Measurements from ENCODE around the gene TREM1. TPM values are rescaled to one million over a fixed set of nuclear protein-coding genes. Genes with fewer than 3 reads are reported as not detected.

TREM1 gene
- total RNA-seq, 1 experiment from 2014 or later = not detected

DNA sequence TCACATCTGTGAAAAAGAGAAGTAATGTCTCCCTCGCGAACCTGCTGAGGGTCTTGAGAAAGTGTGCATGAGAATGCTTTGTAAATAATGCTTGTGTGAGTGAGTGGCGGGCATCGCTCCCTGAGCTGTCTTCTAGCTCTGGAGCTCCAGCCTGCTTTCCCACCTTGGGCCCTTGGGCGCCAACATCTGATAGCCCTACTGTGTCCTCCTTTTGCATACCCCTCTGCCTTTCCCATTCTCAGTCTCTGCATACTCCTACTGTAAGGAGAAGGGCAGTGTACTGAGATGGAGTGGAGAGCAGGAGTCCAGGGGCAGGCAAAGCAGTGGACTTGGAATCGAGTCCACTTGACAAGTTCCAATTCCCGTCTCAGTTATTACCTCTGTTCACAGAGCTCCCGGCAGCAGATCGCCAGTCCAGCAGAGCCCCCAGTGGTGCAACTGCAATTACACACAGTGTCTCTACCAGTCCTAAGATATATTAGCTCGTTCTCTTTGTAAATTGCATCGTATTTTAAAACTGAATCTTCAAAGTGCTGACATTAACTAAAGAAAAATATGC is 48.1 kb upstream of the TREM1 start:
- no peak overlapping the region for H3K4me2 ChIP-seq
- no peaks in the 10 kb centered on the region for H3F3A ChIP-seq (ENCODE audit: insufficient read depth, low read depth)
- BruUV-seq (replicated peaks) = no TSS peak
- H3K27me3 ChIP-seq (ENCODE audit: insufficient read depth, low read depth) = peaks cover 77% of the 10 kb centered on the region
- ChIA-PET CTCF (interaction anchor here (1.1 kb wide), 1 partner anchor 14 kb away, joined by 4 read pairs; no protein-coding TSS in a partner anchor), POLR2A (ENCODE audit: unreplicated experiment) (no interaction called here)
- H3K4me3 ChIP-seq = no peak overlapping the region
- H3K27ac ChIP-seq = no peak overlapping the region
- no peak for DNase-seq
- H2AFZ ChIP-seq = no peak overlapping the region
- TF ChIP-seq, protein P1, sequence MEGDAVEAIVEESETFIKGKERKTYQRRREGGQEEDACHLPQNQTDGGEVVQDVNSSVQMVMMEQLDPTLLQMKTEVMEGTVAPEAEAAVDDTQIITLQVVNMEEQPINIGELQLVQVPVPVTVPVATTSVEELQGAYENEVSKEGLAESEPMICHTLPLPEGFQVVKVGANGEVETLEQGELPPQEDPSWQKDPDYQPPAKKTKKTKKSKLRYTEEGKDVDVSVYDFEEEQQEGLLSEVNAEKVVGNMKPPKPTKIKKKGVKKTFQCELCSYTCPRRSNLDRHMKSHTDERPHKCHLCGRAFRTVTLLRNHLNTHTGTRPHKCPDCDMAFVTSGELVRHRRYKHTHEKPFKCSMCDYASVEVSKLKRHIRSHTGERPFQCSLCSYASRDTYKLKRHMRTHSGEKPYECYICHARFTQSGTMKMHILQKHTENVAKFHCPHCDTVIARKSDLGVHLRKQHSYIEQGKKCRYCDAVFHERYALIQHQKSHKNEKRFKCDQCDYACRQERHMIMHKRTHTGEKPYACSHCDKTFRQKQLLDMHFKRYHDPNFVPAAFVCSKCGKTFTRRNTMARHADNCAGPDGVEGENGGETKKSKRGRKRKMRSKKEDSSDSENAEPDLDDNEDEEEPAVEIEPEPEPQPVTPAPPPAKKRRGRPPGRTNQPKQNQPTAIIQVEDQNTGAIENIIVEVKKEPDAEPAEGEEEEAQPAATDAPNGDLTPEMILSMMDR (conservative IDR thresholded peaks at IDR 0.05) = 0 out of 2 replicates have a peak, but pooled peaks have one; percentile 13
- TF ChIP-seq EZH2 (IDR thresholded peaks at IDR 0.05; ENCODE audit: low read depth) = no peak
- no peaks in the 10 kb centered on the region for H4K20me1 ChIP-seq (ENCODE audit: insufficient read depth)
- H3K36me3 ChIP-seq (ENCODE audit: low read depth) = no peaks in the 10 kb centered on the region
- H3K4me1 ChIP-seq (replicated peaks; ENCODE audit: insufficient read depth) = no peaks in the 10 kb centered on the region
- no peaks in the 10 kb centered on the region for H3K9me2 ChIP-seq (ENCODE audit: insufficient read depth)
- intact Hi-C loops (cut with micrococcal nuclease; ENCODE audit: unreplicated experiment) = no loop called here
- H3K9me3 ChIP-seq (ENCODE audit: insufficient read depth, low read depth) = no peaks in the 10 kb centered on the region
- no peaks in the 10 kb centered on the region for H3K79me2 ChIP-seq (ENCODE audit: low read depth)

- CTCF ChIA-PET = interaction anchor here (0.5 kb wide), 1 partner anchor 274 kb away, joined by 5 read pairs; no protein-coding TSS in a partner anchor
Measured at GRCh38 chr6:41332842-41333736, 46.6 kb upstream of the TREM1 start.

DNA sequence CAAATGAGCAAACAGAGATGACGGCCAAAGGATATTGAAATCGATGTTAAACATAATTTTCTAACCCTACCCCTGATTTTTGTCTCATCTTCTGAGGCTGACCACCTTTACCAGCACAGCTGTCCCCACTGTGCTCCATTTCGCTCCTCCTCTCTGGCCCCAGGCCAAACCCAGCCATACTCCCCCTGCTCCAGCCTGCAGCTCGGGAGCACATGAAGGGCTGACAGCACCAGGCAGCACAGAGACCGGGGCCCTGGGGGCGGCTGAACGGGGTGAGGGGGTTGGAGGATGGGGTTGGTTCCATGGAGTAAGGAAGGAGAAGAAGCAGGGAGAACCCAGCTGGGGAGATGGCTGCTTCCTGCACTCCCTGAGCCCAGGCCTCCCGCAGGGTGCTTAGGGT is 45.8 kb upstream of the TREM1 start:
- Histone ChIP-seq H3K4me1 (replicated peaks; ENCODE audit: insufficient read depth) (no peaks in the 10 kb centered on the region), H2AFZ (no peak overlapping the region), H3F3A (ENCODE audit: insufficient read depth, low read depth) (no peaks in the 10 kb centered on the region), H3K36me3 (ENCODE audit: low read depth) (no peaks in the 10 kb centered on the region), H3K4me3 (no peak overlapping the region), H3K79me2 (ENCODE audit: low read depth) (no peaks in the 10 kb centered on the region), H4K20me1 (ENCODE audit: insufficient read depth) (no peaks in the 10 kb centered on the region), H3K9me2 (ENCODE audit: insufficient read depth) (no peaks in the 10 kb centered on the region), H3K9me3 (ENCODE audit: insufficient read depth, low read depth) (no peaks in the 10 kb centered on the region), H3K4me2 (no peak overlapping the region), H3K27me3 (ENCODE audit: insufficient read depth, low read depth) (peaks cover 70% of the 10 kb centered on the region), H3K27ac (no peak overlapping the region)
- intact Hi-C loops (cut with micrococcal nuclease; ENCODE audit: unreplicated experiment) = no loop called here
- CTCF ChIA-PET = no interaction called here
- TF ChIP-seq EZH2 (IDR thresholded peaks at IDR 0.05; ENCODE audit: low read depth) = no peak
- TF ChIP-seq, protein P1 (conservative IDR thresholded peaks at IDR 0.05) = no peak
- POLR2A ChIA-PET (ENCODE audit: unreplicated experiment) = no interaction called here
- DNase-seq = no peak
- BruUV-seq (replicated peaks) = no TSS peak

More at GRCh38 chr6:41332842-41333736, 46.6 kb upstream of the TREM1 start:
- H3K79me2 ChIP-seq (ENCODE audit: low read depth) = no peaks in the 10 kb centered on the region
- no peak overlapping the region for H3K27ac ChIP-seq
- POLR2A ChIA-PET (ENCODE audit: unreplicated experiment) = no interaction called here
- TF ChIP-seq, protein P1 (conservative IDR thresholded peaks at IDR 0.05) = no peak
- TF ChIP-seq EZH2 (IDR thresholded peaks at IDR 0.05; ENCODE audit: low read depth) = no peak
- H3K4me2 ChIP-seq = no peak overlapping the region
- H3K9me2 ChIP-seq (ENCODE audit: insufficient read depth) = no peaks in the 10 kb centered on the region
- H4K20me1 ChIP-seq (ENCODE audit: insufficient read depth) = no peaks in the 10 kb centered on the region
- BruUV-seq (replicated peaks) = no TSS peak
- no peak overlapping the region for H2AFZ ChIP-seq
- intact Hi-C loops (cut with micrococcal nuclease; ENCODE audit: unreplicated experiment) = no loop called here
- no peaks in the 10 kb centered on the region for H3K9me3 ChIP-seq (ENCODE audit: insufficient read depth, low read depth)
- no peak for DNase-seq
- H3K4me1 ChIP-seq (replicated peaks; ENCODE audit: insufficient read depth) = no peaks in the 10 kb centered on the region
- peaks cover 74% of the 10 kb centered on the region for H3K27me3 ChIP-seq (ENCODE audit: insufficient read depth, low read depth)
- H3K4me3 ChIP-seq = no peak overlapping the region
- no peaks in the 10 kb centered on the region for H3K36me3 ChIP-seq (ENCODE audit: low read depth)
- H3F3A ChIP-seq (ENCODE audit: insufficient read depth, low read depth) = no peaks in the 10 kb centered on the region

Data from PC-9 (cell line).